HCT116 (cell line): Measurements from ENCODE around the gene C2orf92. TPM values are rescaled to one million over a fixed set of nuclear protein-coding genes. Genes with fewer than 3 reads are reported as not detected.

Source experiments
- ATAC-seq: fragments of 200-7000 bp; cut with Tn5 transposase; 2 replicates; pipeline ENCODE4 v1.9.1; 2020; ENCODE audit warnings: mild to moderate bottlenecking, moderate library complexity
- BruUV-seq: library from RNA; stranded (reverse); fragments of 400-500 nt; replicated peaks from 2 replicates; lab custom pipeline; 2021; lab: Mats Ljungman, UMichigan
- CTCF ChIA-PET: fragments of 300-600 bp; sonication (Branson Sonifier 250); formaldehyde crosslinking; loops from one replicate; lab custom pipeline; 2021; ENCODE audit warnings: antibody characterized with exemption; lab: Charles Lee
- POLR2A ChIA-PET: fragments of 300-600, 350-600 bp; sonication (Branson Sonifier 250); formaldehyde crosslinking; loops from one replicate; lab custom pipeline; 2021; ENCODE audit warnings: antibody characterized with exemption; lab: Charles Lee
- RAD21 ChIA-PET, 2 experiments: fragments of 300-600 bp; sonication (Branson Sonifier 250); formaldehyde crosslinking; loops; one replicate each; lab custom pipeline; 2023; ENCODE audit warnings: low total read pairs in 2 of 2; ENCODE audit not compliant: uncharacterized antibody in 2 of 2, unreplicated experiment in 2 of 2, low non-redundant PET in 1 of 2; lab: Charles Lee
- DNase-seq: peaks from one replicate; pipeline ENCODE4 v3.0.0-alpha.2; 2010; ENCODE audit warnings: low read depth, low spot score
- H2AFZ ChIP-seq: fragments of 200-600 bp; shearing (Covaris generic), sonication (generic); 2 replicates; pipeline ENCODE4 v1.6.1; 2017; ENCODE audit warnings: low read depth, mixed run types, mixed read lengths, antibody characterized with exemption, low read length; ENCODE audit not compliant: poor library complexity, severe bottlenecking
- H3K27ac ChIP-seq: 2 replicates; pipeline ENCODE4 v1.5.1; 2012; ENCODE audit warnings: low read depth, low read length
- H3K27me3 ChIP-seq: fragments of 200-600 bp; sonication (generic); 2 replicates; pipeline ENCODE4 v1.6.1; 2016; ENCODE audit warnings: mixed run types, low read length, mixed read lengths; ENCODE audit not compliant: insufficient read depth
- H3K36me3 ChIP-seq, 2 experiments: fragments of 200-500 bp in 1 of 2; fragments of 200-600 bp in 1 of 2; sonication (Bioruptor generic) in 1 of 2; sonication (generic) in 1 of 2; 2 replicates each; pipeline versions ENCODE4 v1.5.1 to v1.6.1; 2014 to 2016; ENCODE audit warnings: low read length in 2 of 2, inconsistent platforms in 1 of 2, mixed read lengths in 1 of 2, mixed run types in 1 of 2; ENCODE audit not compliant: insufficient read depth in 2 of 2, control insufficient read depth in 1 of 2
- H3K4me1 ChIP-seq, 2 experiments: fragments of 200-600 bp in 1 of 2; sonication (generic) in 1 of 2; 2 replicates each; pipeline versions ENCODE4 v1.5.1 to v1.6.1; 2012 to 2017; ENCODE audit warnings: low read length in 2 of 2, inconsistent platforms in 1 of 2, mild to moderate bottlenecking in 1 of 2, mixed read lengths in 1 of 2, mixed run types in 1 of 2, moderate library complexity in 1 of 2; ENCODE audit not compliant: insufficient read depth in 2 of 2, control insufficient read depth in 1 of 2
- H3K4me2 ChIP-seq: fragments of 200-600 bp; sonication (generic); 2 replicates; pipeline ENCODE4 v1.6.1; 2017; ENCODE audit warnings: mixed run types, low read length, mixed read lengths
- H3K4me3 ChIP-seq, 2 experiments: fragments of 200-600 bp in 1 of 2; sonication (generic) in 1 of 2; replicated peaks in 1 of 2; 2 replicates each; pipeline ENCODE4 v1.5.1; 2011 to 2016; ENCODE audit warnings: low read length in 2 of 2, control low read depth in 1 of 2, low read depth in 1 of 2, mild to moderate bottlenecking in 1 of 2, mixed read lengths in 1 of 2, mixed run types in 1 of 2
- H3K79me2 ChIP-seq: fragments of 200-600 bp; sonication (generic); 2 replicates; pipeline ENCODE4 v1.6.1; 2017; ENCODE audit warnings: mild to moderate bottlenecking, mixed run types, low read length, moderate library complexity, mixed read lengths; ENCODE audit not compliant: insufficient read depth
- H3K9ac ChIP-seq: fragments of 200-600 bp; sonication (generic); 2 replicates; pipeline ENCODE4 v1.6.1; 2016; ENCODE audit warnings: low read length, mixed read lengths
- H3K9me2 ChIP-seq: fragments of 200-600 bp; sonication (generic), shearing (Covaris generic); 2 replicates; pipeline ENCODE4 v1.6.1; 2017; ENCODE audit warnings: mixed run types, mild to moderate bottlenecking, moderate library complexity; ENCODE audit not compliant: insufficient read depth
- H3K9me3 ChIP-seq, 2 experiments: fragments of 200-500 bp in 1 of 2; fragments of 200-600 bp in 1 of 2; sonication (Bioruptor generic) in 1 of 2; sonication (generic) in 1 of 2; 2 replicates each; pipeline ENCODE4 v1.6.1; 2014 to 2017; ENCODE audit warnings: low read length in 2 of 2, mixed read lengths in 2 of 2, inconsistent platforms in 1 of 2, low read depth in 1 of 2, mild to moderate bottlenecking in 1 of 2, mixed run types in 1 of 2, moderate library complexity in 1 of 2; ENCODE audit not compliant: control insufficient read depth in 1 of 2, insufficient read depth in 1 of 2
- H4K20me1 ChIP-seq: fragments of 200-600 bp; sonication (generic), shearing (Covaris generic); 2 replicates; pipeline ENCODE4 v1.6.1; 2017; ENCODE audit warnings: mixed run types, mild to moderate bottlenecking, moderate library complexity; ENCODE audit not compliant: insufficient read depth
- EZH2phosphoT487 ChIP-seq: fragments of 200-600 bp; IDR thresholded peaks from 2 replicates; pipeline ENCODE4 v1.6.1; 2018; ENCODE audit warnings: antibody characterized with exemption, borderline replicate concordance
- POLR2AphosphoS5 ChIP-seq: IDR thresholded peaks from 2 replicates; pipeline ENCODE4 v1.6.1; 2011; ENCODE audit warnings: mild to moderate bottlenecking, low read depth, low read length, moderate library complexity
- RAD21 ChIP-seq: IDR thresholded peaks from 2 replicates; pipeline ENCODE4 v1.6.1; 2012; ENCODE audit warnings: low read depth, mild to moderate bottlenecking
- SP1 ChIP-seq: IDR thresholded peaks from 2 replicates; pipeline ENCODE4 v1.6.1; 2012; ENCODE audit warnings: low read depth
- SRF ChIP-seq: IDR thresholded peaks from 2 replicates; pipeline ENCODE4 v1.6.1; 2012; ENCODE audit warnings: low read depth
- ZFX ChIP-seq: fragments of 450-650 bp; IDR thresholded peaks from 2 replicates; pipeline ENCODE4 v1.6.1; 2017
- intact Hi-C: fragments of 100-400 bp; cut with micrococcal nuclease; formaldehyde crosslinking; loops from 2 replicates; pipeline ENCODE4 v1.10.0; 2022
- total RNA-seq: library from RNA; stranded (reverse); gene quantifications from one replicate; pipeline ENCODE4 v1.2.1, GENCODE V29; 2021; ENCODE audit not compliant: unreplicated experiment
- TF ChIP-seq, protein P1 (sequence below): IDR thresholded peaks from 2 replicates; pipeline ENCODE4 v1.6.1; 2012; ENCODE audit warnings: low read depth

C2orf92 gene
- total RNA-seq, 1 experiment from 2014 or later, result 3.0 TPM

DNA sequence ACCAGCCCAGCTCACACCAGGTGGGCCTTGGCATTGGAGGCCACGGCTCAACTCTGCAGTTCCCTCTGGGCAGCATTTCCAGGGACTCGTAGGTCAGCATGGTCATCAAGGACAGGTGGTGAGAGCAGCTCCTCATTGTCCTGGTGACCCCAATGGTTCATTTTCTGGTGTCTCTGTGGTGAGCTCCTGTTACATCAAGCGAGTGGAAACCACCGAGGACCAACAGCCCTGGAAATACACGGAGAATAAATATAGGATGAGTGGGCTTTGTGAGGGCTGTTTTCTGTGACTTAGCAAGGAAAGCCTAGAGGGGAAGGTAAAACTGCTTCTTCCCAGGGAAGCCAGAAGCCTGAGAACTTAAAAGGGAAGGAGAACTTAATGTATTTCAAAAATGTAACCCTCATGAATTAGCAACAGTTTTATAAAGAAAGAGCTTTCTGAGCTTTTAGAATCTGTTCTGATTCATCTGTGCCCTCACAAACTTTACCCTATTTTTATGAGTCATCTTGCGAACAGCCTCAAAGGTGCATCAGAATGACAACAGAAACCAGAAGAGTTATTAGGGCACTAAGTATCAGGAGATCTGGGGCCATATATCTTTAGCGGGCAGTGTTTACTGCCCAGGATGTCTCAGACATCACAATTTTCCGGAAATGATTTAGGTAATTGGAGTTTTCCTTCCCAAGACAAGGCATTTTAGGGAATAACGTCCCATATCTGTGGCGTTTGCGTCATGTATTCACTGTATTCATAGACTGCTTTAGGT, 18.7 kb downstream of the C2orf92 start:
- Histone ChIP-seq H3K4me2 (peak overlapping the region; percentile 33), H3K9me3 (no peaks in the 10 kb centered on the region), H3K4me3 (no peak overlapping the region), H3K36me3 (no peaks in the 10 kb centered on the region), H4K20me1 (no peaks in the 10 kb centered on the region), H2AFZ (no peak overlapping the region), H3K4me1 (peaks cover 0 to 8% of the 10 kb centered on the region in 2 experiments; a peak in 1 of 4 replicates), H3K9ac (no peak overlapping the region), H3K27ac (no peak overlapping the region), H3K79me2 (no peaks in the 10 kb centered on the region), H3K9me2 (no peaks in the 10 kb centered on the region), H3K27me3 (no peaks in the 10 kb centered on the region)
- POLR2A ChIA-PET, result no interaction called here
- CTCF ChIA-PET, result no interaction called here
- RAD21 ChIA-PET, result no interaction called here
- DNase-seq, result no peak
- TF ChIP-seq SRF (no peak), RAD21 (no peak), EZH2phosphoT487 (no peak), ZFX (no peak), POLR2AphosphoS5 (no peak), SP1 (no peak)
- TF ChIP-seq, protein P1, sequence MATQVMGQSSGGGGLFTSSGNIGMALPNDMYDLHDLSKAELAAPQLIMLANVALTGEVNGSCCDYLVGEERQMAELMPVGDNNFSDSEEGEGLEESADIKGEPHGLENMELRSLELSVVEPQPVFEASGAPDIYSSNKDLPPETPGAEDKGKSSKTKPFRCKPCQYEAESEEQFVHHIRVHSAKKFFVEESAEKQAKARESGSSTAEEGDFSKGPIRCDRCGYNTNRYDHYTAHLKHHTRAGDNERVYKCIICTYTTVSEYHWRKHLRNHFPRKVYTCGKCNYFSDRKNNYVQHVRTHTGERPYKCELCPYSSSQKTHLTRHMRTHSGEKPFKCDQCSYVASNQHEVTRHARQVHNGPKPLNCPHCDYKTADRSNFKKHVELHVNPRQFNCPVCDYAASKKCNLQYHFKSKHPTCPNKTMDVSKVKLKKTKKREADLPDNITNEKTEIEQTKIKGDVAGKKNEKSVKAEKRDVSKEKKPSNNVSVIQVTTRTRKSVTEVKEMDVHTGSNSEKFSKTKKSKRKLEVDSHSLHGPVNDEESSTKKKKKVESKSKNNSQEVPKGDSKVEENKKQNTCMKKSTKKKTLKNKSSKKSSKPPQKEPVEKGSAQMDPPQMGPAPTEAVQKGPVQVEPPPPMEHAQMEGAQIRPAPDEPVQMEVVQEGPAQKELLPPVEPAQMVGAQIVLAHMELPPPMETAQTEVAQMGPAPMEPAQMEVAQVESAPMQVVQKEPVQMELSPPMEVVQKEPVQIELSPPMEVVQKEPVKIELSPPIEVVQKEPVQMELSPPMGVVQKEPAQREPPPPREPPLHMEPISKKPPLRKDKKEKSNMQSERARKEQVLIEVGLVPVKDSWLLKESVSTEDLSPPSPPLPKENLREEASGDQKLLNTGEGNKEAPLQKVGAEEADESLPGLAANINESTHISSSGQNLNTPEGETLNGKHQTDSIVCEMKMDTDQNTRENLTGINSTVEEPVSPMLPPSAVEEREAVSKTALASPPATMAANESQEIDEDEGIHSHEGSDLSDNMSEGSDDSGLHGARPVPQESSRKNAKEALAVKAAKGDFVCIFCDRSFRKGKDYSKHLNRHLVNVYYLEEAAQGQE, result no peak
- no TSS peak for BruUV-seq
- no peak for ATAC-seq
- intact Hi-C loops, result no loop called here
